B cell (primary cell): ENCODE data around the gene ADGRA3. TPM values are rescaled to one million over a fixed set of nuclear protein-coding genes. Genes with fewer than 3 reads are reported as not detected.

Experiments
- ATAC-seq: fragments of 200-7000 bp; cut with Tn5 transposase; one replicate; pipeline ENCODE4 v1.10.0; 2021; ENCODE audit warnings: low read depth, mild to moderate bottlenecking, moderate number of reproducible peaks, moderate library complexity
- CTCF ChIA-PET: fragments of 350-600 bp; sonication (Branson Sonifier 250); formaldehyde crosslinking; loops from one replicate; lab custom pipeline; 2021; ENCODE audit warnings: antibody characterized with exemption, inconsistent platforms; lab: Charles Lee
- POLR2A ChIA-PET: fragments of 350-600 bp; sonication (Branson Sonifier 250); formaldehyde crosslinking; loops from one replicate; lab custom pipeline; 2021; ENCODE audit warnings: antibody characterized with exemption; lab: Charles Lee
- DNase-seq: peaks from one replicate; pipeline ENCODE4 v3.0.0; 2013
- H2AFZ ChIP-seq: 2 replicates; pipeline ENCODE4 v1.6.1; 2012; ENCODE audit warnings: mild to moderate bottlenecking, low read depth, low read length; ENCODE audit not compliant: insufficient read depth, poor library complexity, severe bottlenecking
- H3K27ac ChIP-seq, 2 donors: 1 replicate in 1 of 2; 2 replicates in 1 of 2; pipeline ENCODE4 v1.5.1; 2012 to 2013; ENCODE audit warnings: low read length in 2 of 2, mild to moderate bottlenecking in 2 of 2, moderate library complexity in 1 of 2
- H3K27me3 ChIP-seq, 4 experiments: fragments of 200-600 bp in 1 of 4; sonication (generic) in 1 of 4; replicated peaks in 1 of 4; 1 replicate in 2 of 4; 2 replicates in 2 of 4; pipeline versions ENCODE4 v1.6.1 to v1.7.0; 2013 to 2016; ENCODE audit warnings: low read length in 3 of 4, mild to moderate bottlenecking in 2 of 4, mixed read lengths in 1 of 4, moderate library complexity in 1 of 4; ENCODE audit not compliant: insufficient read depth in 4 of 4, control insufficient read depth in 3 of 4; ENCODE audit errors: control extremely low read depth in 1 of 4
- H3K36me3 ChIP-seq, 2 experiments: replicated peaks in 1 of 2; 1 replicate in 1 of 2; 2 replicates in 1 of 2; pipeline versions ENCODE4 v1.6.1 to v1.7.1; 2013; ENCODE audit warnings: low read length in 1 of 2; ENCODE audit not compliant: insufficient read depth in 2 of 2, control insufficient read depth in 1 of 2; ENCODE audit errors: control extremely low read depth in 1 of 2, extremely low read depth in 1 of 2
- H3K4me1 ChIP-seq, 2 donors: fragments of 200-600 bp in 1 of 2; sonication (generic) in 1 of 2; 1 replicate in 1 of 2; 2 replicates in 1 of 2; pipeline versions ENCODE4 v1.5.1 to v1.6.1; 2013 to 2017; ENCODE audit warnings: low read length in 2 of 2; ENCODE audit not compliant: control insufficient read depth in 2 of 2, insufficient read depth in 2 of 2
- H3K4me2 ChIP-seq: replicated peaks from 2 replicates; pipeline ENCODE3; 2012; ENCODE audit warnings: mild to moderate bottlenecking, low read depth, low read length; ENCODE audit not compliant: poor library complexity, severe bottlenecking
- H3K4me3 ChIP-seq, 5 experiments: fragments of 200-600 bp in 1 of 5; sonication (generic) in 1 of 5; 1 replicate in 3 of 5; 2 replicates in 2 of 5; pipeline versions ENCODE4 v1.5.1 to v1.7.0; 2011 to 2016; ENCODE audit warnings: low read length in 4 of 5, mild to moderate bottlenecking in 4 of 5, low read depth in 2 of 5, control low read depth in 1 of 5, moderate library complexity in 1 of 5; ENCODE audit not compliant: insufficient read depth in 1 of 5; ENCODE audit errors: control extremely low read depth in 1 of 5, extremely low read depth in 1 of 5
- H3K79me2 ChIP-seq: fragments of 200-600 bp; sonication (generic); one replicate; pipeline ENCODE4 v1.6.0; 2016; ENCODE audit warnings: low read length; ENCODE audit not compliant: control insufficient read depth, insufficient read depth
- H3K9ac ChIP-seq: fragments of 200-600 bp; sonication (generic); 2 replicates; pipeline ENCODE4 v1.6.1; 2017; ENCODE audit warnings: mild to moderate bottlenecking, low read length, moderate library complexity
- H3K9me3 ChIP-seq, 3 donors: one replicate each; pipeline versions ENCODE4 v1.6.1 to v1.7.1; 2013; ENCODE audit warnings: low read length in 2 of 3; ENCODE audit not compliant: control insufficient read depth in 2 of 3, insufficient read depth in 1 of 3; ENCODE audit errors: control extremely low read depth in 1 of 3
- H4K20me1 ChIP-seq: 2 replicates; pipeline ENCODE4 v1.6.0; 2012; ENCODE audit warnings: mild to moderate bottlenecking, low read length; ENCODE audit not compliant: insufficient read depth, control insufficient read depth, poor library complexity, severe bottlenecking
- H3K27ac Mint-ChIP-seq: one replicate; pipeline ENCODE4 v1.8.0; 2021; ENCODE audit warnings: mixed read lengths
- H3K27me3 Mint-ChIP-seq: one replicate; pipeline ENCODE4 v1.8.0; 2021; ENCODE audit warnings: mixed read lengths
- H3K4me1 Mint-ChIP-seq: one replicate; pipeline ENCODE4 v1.8.0; 2021; ENCODE audit warnings: mixed read lengths
- H3K4me3 Mint-ChIP-seq: one replicate; pipeline ENCODE4 v1.8.0; 2021; ENCODE audit warnings: mixed read lengths
- H3K9me3 Mint-ChIP-seq: one replicate; pipeline ENCODE4 v1.8.0; 2022; ENCODE audit warnings: mixed read lengths; ENCODE audit not compliant: insufficient read depth
- CTCF ChIP-seq: fragments of 200-600 bp; IDR thresholded peaks from one replicate; pipeline ENCODE4 v1.8.0; 2022; ENCODE audit warnings: antibody characterized with exemption, mild to moderate bottlenecking
- EZH2 ChIP-seq: IDR thresholded peaks from 2 replicates; pipeline ENCODE4 v1.6.1; 2012; ENCODE audit warnings: borderline replicate concordance, low read depth, mild to moderate bottlenecking, moderate library complexity, low read length; ENCODE audit not compliant: insufficient read depth, poor library complexity, severe bottlenecking
- WGBS: methylation state at CpG from one replicate; pipeline ENCODE4 v1.1.5; 2013; ENCODE audit warnings: missing lambda C conversion rate; ENCODE audit not compliant: insufficient coverage; 5-methylcytosine and 5-hydroxymethylcytosine counted together
- intact Hi-C: fragments of 100-400 bp; cut with micrococcal nuclease; formaldehyde crosslinking; loops from one replicate; pipeline ENCODE4 v1.10.0; 2022
- polyA plus RNA-seq: library from polyadenylated mRNA; depleted of rRNA; stranded (reverse); fragments of >200 nt; gene quantifications from 2 replicates; pipeline ENCODE4 v1.2.3, GENCODE V29; 2012
- total RNA-seq, 2 donors: library from RNA; stranded (reverse); fragments of 120-200 nt in 1 of 2; gene quantifications; 1 replicate in 1 of 2; 2 replicates in 1 of 2; pipeline versions ENCODE4 v1.2.3 to v1.2.4, GENCODE V29; 2013 to 2022

ADGRA3 gene
- total and polyA plus RNA-seq, 2 donors (not counting 1 experiment from before 2014, with no cell fraction given): 0.25 TPM; not detected in 1

- H3K4me2 ChIP-seq: no peak overlapping the region
- H3K36me3 ChIP-seq: no peaks in the 10 kb centered on the region
- no peaks in the 10 kb centered on the region for H3K4me1 Mint-ChIP-seq
- no peak overlapping the region for H3K4me3 ChIP-seq
- no peaks in the 10 kb centered on the region for H3K9me3 ChIP-seq
- no peaks in the 10 kb centered on the region for H4K20me1 ChIP-seq
- no peak for DNase-seq
- no peaks in the 10 kb centered on the region for H3K27me3 Mint-ChIP-seq
- ChIA-PET POLR2A (no interaction called here), CTCF (interaction anchor here (0.6 kb wide), 1 partner anchor 76 kb away, joined by 5 read pairs; no protein-coding TSS in a partner anchor)
- H3K4me1 ChIP-seq: no peaks in the 10 kb centered on the region
- peaks cover 3% of the 10 kb centered on the region for H3K9me3 Mint-ChIP-seq
- intact Hi-C loops: no loop called here
- H3K9ac ChIP-seq: no peak overlapping the region
- no peak overlapping the region for H3K4me3 Mint-ChIP-seq
- no peak overlapping the region for H2AFZ ChIP-seq
- H3K79me2 ChIP-seq: no peaks in the 10 kb centered on the region
- no peak for TF ChIP-seq EZH2
- no peak for TF ChIP-seq CTCF
- no peak overlapping the region for H3K27ac Mint-ChIP-seq
- ATAC-seq: no peak
- no CpG with 5 or more reads among the region's 2 CpGs for WGBS
- no peaks in the 10 kb centered on the region for H3K27me3 ChIP-seq
- no peak overlapping the region for H3K27ac ChIP-seq
Measured at GRCh38 chr4:22363787-22364186, 152.1 kb downstream of the ADGRA3 start.

GRCh38 chr4:22363036-22363435 is 152.8 kb downstream of the ADGRA3 start:
- ChIA-PET CTCF (interaction anchor here (0.6 kb wide), 1 partner anchor 75 kb away, joined by 5 read pairs; no protein-coding TSS in a partner anchor), POLR2A (no interaction called here)
- no peaks in the 10 kb centered on the region for H3K27me3 ChIP-seq
- no peak overlapping the region for H2AFZ ChIP-seq
- no peak overlapping the region for H3K4me3 ChIP-seq
- peaks cover 3% of the 10 kb centered on the region for H3K9me3 Mint-ChIP-seq
- H3K9me3 ChIP-seq: peaks cover 0 to 2% (median 0%) of the 10 kb centered on the region in 3 donors
- intact Hi-C loops: no loop called here
- ATAC-seq: no peak
- no peak overlapping the region for H3K9ac ChIP-seq
- H3K4me3 Mint-ChIP-seq: no peak overlapping the region
- no peaks in the 10 kb centered on the region for H3K27me3 Mint-ChIP-seq
- H3K27ac Mint-ChIP-seq: no peak overlapping the region
- WGBS: no CpG with 5 or more reads among the region's 2 CpGs
- H3K36me3 ChIP-seq: no peaks in the 10 kb centered on the region
- no peaks in the 10 kb centered on the region for H3K4me1 Mint-ChIP-seq
- no peaks in the 10 kb centered on the region for H3K79me2 ChIP-seq
- DNase-seq: no peak
- H3K27ac ChIP-seq: no peak overlapping the region
- no peak overlapping the region for H3K4me2 ChIP-seq
- no peaks in the 10 kb centered on the region for H3K4me1 ChIP-seq
- no peaks in the 10 kb centered on the region for H4K20me1 ChIP-seq
- TF ChIP-seq EZH2 (no peak), CTCF (no peak)
